ENCODE measurements around the gene SEZ6. TPM values are rescaled to one million over a fixed set of nuclear protein-coding genes. Genes with fewer than 3 reads are reported as not detected.

The SEZ6 gene
- total RNA-seq, 4 donors from 2014 or later, result not detected

DNA sequence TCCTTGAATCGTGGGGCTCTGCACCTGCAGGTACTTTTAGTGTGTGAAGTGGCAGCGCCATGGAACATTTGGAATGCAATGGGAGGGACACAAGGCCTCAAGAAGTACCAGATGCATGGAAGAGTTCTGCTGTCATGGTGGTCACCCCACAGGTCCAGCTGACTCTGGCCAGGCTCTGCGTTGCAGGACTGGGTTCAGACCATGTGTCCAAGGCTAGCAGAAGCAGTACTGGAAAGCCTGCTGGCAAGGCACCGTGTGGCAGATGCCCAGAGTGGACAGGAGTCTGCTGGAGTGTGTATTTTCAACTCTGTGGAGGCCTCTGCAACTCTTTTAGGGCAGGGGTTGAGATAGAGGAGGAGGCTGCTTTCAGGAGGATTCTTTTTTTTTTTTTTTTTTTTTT lies 39.2 kb upstream of the SEZ6 start:
- intact Hi-C loops (cut with DNase I), result no loop called here
- WGBS, 2 donors, result 85 to 93% methylated on average over 4 of the region's 4 CpGs

DNA sequence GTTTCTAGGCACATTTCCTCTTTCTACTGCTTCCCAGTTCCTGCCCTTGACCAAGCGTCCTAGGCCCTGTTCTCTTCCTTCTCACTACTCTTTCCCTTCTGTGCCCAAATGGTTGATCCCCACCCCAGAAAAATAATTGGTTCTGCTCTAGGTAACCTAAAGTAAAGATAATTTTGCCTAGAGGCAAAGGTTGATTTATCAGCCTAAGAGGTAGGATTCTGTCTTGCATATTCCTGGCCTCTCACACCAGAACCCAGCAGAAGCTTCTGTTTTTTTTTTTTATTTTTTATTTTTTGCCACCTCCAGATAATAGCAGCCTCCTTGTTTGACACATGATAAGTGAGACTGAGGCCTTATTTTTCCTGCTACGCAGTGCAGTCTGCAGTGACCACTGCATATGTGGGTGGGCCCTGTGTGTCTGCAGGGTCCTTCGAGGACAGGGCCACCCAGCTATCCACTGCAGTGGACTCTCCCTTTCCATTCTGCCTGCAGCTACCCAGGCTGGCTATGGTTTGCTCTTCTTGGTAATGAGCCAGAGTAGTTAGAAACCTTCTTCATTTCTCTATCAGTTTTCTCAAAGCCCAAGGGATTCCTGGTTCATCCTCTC lies 37.8 kb upstream of the SEZ6 start:
- WGBS, 2 donors, result 78 to 92% methylated on average over 3 of the region's 3 CpGs
- no peaks in the 10 kb centered on the region for H3K9me3 ChIP-seq
- TF ChIP-seq, protein P1, sequence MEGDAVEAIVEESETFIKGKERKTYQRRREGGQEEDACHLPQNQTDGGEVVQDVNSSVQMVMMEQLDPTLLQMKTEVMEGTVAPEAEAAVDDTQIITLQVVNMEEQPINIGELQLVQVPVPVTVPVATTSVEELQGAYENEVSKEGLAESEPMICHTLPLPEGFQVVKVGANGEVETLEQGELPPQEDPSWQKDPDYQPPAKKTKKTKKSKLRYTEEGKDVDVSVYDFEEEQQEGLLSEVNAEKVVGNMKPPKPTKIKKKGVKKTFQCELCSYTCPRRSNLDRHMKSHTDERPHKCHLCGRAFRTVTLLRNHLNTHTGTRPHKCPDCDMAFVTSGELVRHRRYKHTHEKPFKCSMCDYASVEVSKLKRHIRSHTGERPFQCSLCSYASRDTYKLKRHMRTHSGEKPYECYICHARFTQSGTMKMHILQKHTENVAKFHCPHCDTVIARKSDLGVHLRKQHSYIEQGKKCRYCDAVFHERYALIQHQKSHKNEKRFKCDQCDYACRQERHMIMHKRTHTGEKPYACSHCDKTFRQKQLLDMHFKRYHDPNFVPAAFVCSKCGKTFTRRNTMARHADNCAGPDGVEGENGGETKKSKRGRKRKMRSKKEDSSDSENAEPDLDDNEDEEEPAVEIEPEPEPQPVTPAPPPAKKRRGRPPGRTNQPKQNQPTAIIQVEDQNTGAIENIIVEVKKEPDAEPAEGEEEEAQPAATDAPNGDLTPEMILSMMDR (IDR thresholded peaks at IDR 0.05), result no peak
- no peak for TF ChIP-seq POLR2A (IDR thresholded peaks at IDR 0.05)
- H3K36me3 ChIP-seq, result no peaks in the 10 kb centered on the region
- no peak overlapping the region for H3K4me3 ChIP-seq (replicated peaks in 1 of 3)
- no peak for DNase-seq
- H3K27ac ChIP-seq, result no peak overlapping the region
- no peaks in the 10 kb centered on the region for H3K27me3 ChIP-seq
- H3K4me1 ChIP-seq, result peaks cover 4 to 12% of the 10 kb centered on the region in 2 donors
- intact Hi-C loops (cut with DNase I), result no loop called here

More for the DNA sequence above, 39.2 kb upstream of the SEZ6 start:
- Histone ChIP-seq H3K36me3 (no peaks in the 10 kb centered on the region), H3K4me1 (peaks cover 4 to 12% of the 10 kb centered on the region in 2 donors), H3K27ac (no peak overlapping the region), H3K27me3 (no peaks in the 10 kb centered on the region), H3K4me3 (replicated peaks in 1 of 3) (no peak overlapping the region), H3K9me3 (no peaks in the 10 kb centered on the region)
- DNase-seq, result no peak
- TF ChIP-seq POLR2A (IDR thresholded peaks at IDR 0.05), result no peak
- TF ChIP-seq, protein P1 (IDR thresholded peaks at IDR 0.05), result no peak

DNA sequence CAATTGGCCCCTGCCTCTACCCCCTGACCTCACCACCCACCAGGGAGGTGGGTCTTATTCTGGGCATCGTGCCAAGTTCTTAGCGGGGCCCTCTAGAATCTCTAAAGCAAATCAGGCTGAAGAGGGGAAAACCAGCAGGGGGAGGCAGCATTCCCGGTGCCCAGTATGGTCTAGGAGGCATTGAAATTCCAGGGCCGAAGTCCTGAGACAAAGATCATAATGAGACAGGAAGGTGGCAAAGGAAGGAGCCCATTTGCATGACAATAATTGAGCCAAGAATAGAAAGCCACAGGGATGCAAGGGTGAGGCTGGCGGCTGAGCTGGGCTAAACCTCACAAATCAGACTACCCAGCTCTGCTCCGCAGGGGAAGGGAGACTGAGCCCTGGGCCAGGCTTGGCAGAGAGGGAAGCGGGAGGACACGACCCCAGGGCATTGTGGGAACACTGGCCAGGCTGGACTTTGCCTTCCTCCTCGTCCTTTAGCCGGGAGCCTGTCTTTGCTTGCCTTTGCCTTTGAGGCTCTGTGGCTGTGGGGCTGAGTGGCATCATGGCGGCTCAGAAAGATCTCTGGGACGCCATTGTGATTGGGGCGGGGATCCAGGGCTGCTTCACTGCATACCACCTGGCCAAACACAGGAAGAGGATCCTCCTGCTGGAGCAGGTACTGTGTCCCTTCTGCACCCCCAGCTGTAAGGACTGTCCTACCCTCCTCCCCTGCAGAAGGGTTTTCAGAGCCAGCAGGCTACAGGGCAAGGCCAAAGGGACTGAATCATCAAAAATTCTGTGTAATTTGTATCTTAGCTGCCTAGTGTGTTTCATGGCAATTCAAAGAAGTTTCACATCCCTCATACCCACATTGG lies 37.1 kb upstream of the SEZ6 start, which contains the start of gene PIPOX:
Gene PIPOX, plus strand, starts transcription at position 463 of the 860 bp plus-strand sequence. Its CDS starts 85 bp downstream, at position 548.
- Histone ChIP-seq H3K4me3 (replicated peaks in 1 of 3) (no peak within 1 kb of the TSS), H3K36me3 (no peaks in the 10 kb centered on the region), H3K27ac (no peak within 1 kb of the TSS), H3K4me1 (peaks cover 4 to 12% of the 10 kb centered on the region in 2 donors), H3K9me3 (no peaks in the 10 kb centered on the region), H3K27me3 (no peaks in the 10 kb centered on the region)
- TF ChIP-seq POLR2A (IDR thresholded peaks at IDR 0.05), result no peak
- TF ChIP-seq, protein P1 (IDR thresholded peaks at IDR 0.05), result peak in 1 of 6 experiments; percentile 18
- WGBS, 2 donors, result 41 to 44% methylated on average over 11 of the region's 13 CpGs
- DNase-seq, result peak; percentile 66
- intact Hi-C loops (cut with DNase I), result no loop called here

DNA sequence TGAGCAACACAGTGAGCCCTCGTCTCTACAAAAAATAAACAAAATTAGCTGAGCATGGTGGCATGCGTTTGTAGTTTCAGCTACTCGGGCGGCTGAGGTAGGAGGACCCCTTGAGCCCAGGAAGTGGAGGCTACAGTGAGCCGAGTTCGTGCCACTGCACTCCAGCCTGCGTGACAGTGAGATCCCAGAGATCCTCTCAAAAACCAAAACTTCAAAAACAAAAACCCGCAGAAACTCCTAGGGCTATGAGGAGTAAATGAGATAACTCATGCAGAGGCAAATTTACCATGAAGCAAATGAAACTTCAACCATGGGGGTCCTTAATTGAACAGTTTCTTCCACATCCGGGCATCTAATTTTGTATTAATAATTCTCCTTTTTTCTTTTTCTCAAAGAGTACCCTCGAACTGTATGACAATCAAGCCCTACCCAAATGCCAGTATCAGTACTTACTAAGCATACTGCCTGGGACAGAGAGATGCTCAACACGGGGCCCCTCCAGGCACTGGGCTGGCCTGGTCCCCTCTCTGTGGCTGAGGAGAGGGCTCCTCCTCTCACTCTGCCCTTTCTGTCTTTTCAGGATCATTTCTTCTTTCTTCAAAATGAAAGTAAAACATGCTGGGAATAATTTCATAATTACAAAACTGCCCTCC lies 36.3 kb upstream of the SEZ6 start:
- no peaks in the 10 kb centered on the region for H3K9me3 ChIP-seq
- TF ChIP-seq POLR2A (IDR thresholded peaks at IDR 0.05), result no peak
- TF ChIP-seq, protein P1 (IDR thresholded peaks at IDR 0.05), result no peak
- intact Hi-C loops (cut with DNase I), result no loop called here
- H3K36me3 ChIP-seq, result no peaks in the 10 kb centered on the region
- no peaks in the 10 kb centered on the region for H3K27me3 ChIP-seq
- 60 to 65% methylated on average over 11 of the region's 11 CpGs for WGBS, 2 donors
- no peak for DNase-seq
- no peak overlapping the region for H3K27ac ChIP-seq
- H3K4me3 ChIP-seq (replicated peaks in 1 of 3), result no peak overlapping the region
- H3K4me1 ChIP-seq, result peaks cover 4 to 12% of the 10 kb centered on the region in 2 donors
